ENCODE measurements around the gene PASK. TPM values are rescaled to one million over a fixed set of nuclear protein-coding genes. Genes with fewer than 3 reads are reported as not detected.

Gene PASK
- total and polyA plus RNA-seq, 2 of the 4 experiments (the other 2 are of a cell fraction) = 4.1 TPM

- intact Hi-C loops (cut with micrococcal nuclease) = no loop called here
Observed at GRCh38 chr2:241073166-241074064, 75.9 kb downstream of the PASK start.

More at GRCh38 chr2:241073166-241074064, 75.9 kb downstream of the PASK start:
- H3K27me3 ChIP-seq (ENCODE audit: control insufficient read depth, insufficient read depth, low read length) = no peaks in the 10 kb centered on the region
- H3K4me1 ChIP-seq (ENCODE audit: control insufficient read depth, insufficient read depth, low read length) = no peaks in the 10 kb centered on the region
- DNase-seq (no peak), ATAC-seq (ENCODE audit: low read depth) (no peak)
- no peak overlapping the region for H2AK9ac ChIP-seq (replicated peaks; ENCODE audit: low read depth, low read length, poor library complexity)
- no peak overlapping the region for H2AFZ ChIP-seq (replicated peaks; ENCODE audit: low read length, poor library complexity)
- no peaks in the 10 kb centered on the region for H3K79me1 ChIP-seq (ENCODE audit: low read depth in 1 of 2, low read length in 2 of 2)
- H3K36me3 ChIP-seq (ENCODE audit: control insufficient read depth, insufficient read depth, low read length) = peaks cover 42% of the 10 kb centered on the region; the same call in 1 of the 2 replicates
- ChIA-PET CTCF (interaction anchor here (0.5 kb wide), 1 partner anchor 641 kb away, joined by 4 read pairs; no protein-coding TSS in a partner anchor), POLR2A (ENCODE audit: unreplicated experiment) (no interaction called here)
- TF ChIP-seq SMC3 (IDR thresholded peaks at IDR 0.05; ENCODE audit: low read depth, low read length) (no peak), ELK1 (IDR thresholded peaks at IDR 0.05; ENCODE audit: borderline replicate concordance, low read depth, low read length) (no peak), USF2 (IDR thresholded peaks at IDR 0.05; ENCODE audit: low read depth, low read length) (no peak), MAZ (IDR thresholded peaks at IDR 0.05; ENCODE audit: borderline replicate concordance, low read depth, low read length) (no peak), MXI1 (IDR thresholded peaks at IDR 0.05; ENCODE audit: borderline replicate concordance, low read depth, low read length) (no peak), RFX5 (IDR thresholded peaks at IDR 0.05; ENCODE audit: low read depth, low read length) (no peak)
- no peak overlapping the region for H3K27ac ChIP-seq (ENCODE audit: insufficient read depth, low read length)
- H4K20me1 ChIP-seq (ENCODE audit: insufficient read depth, low read length) = no peaks in the 10 kb centered on the region
- H3K14ac ChIP-seq (replicated peaks; ENCODE audit: low read depth, low read length) = no peak overlapping the region
- H3K9me3 ChIP-seq (ENCODE audit: control insufficient read depth, insufficient read depth, low read length) = no peaks in the 10 kb centered on the region
- no peak overlapping the region for H2AK5ac ChIP-seq (ENCODE audit: low read depth, low read length)
- no peak overlapping the region for H3K4me2 ChIP-seq (ENCODE audit: low read depth, low read length)
- in situ Hi-C loops (cut with MboI; ENCODE audit: low sequenced_read_pairs) = loop anchor here (10.0 kb wide), 1 partner anchor 219 kb away; no protein-coding TSS in a partner anchor
- no peaks in the 10 kb centered on the region for H3K9me1 ChIP-seq (ENCODE audit: insufficient read depth, low read length)
- no peak overlapping the region for H3K9ac ChIP-seq (ENCODE audit: low read depth, low read length)
- H4K8ac ChIP-seq (ENCODE audit: low read depth in 2 of 2, low read length in 2 of 2) = no peak overlapping the region
- no peak overlapping the region for H2BK5ac ChIP-seq (ENCODE audit: low read depth, low read length, poor library complexity, severe bottlenecking)
- dilution Hi-C loops (cut with HindIII; ENCODE audit: low sequenced_read_pairs, unreplicated experiment) = no loop called here
- no TSS peak for BruUV-seq (replicated peaks)
- H4K91ac ChIP-seq (ENCODE audit: insufficient read depth, low read depth, low read length) = no peak overlapping the region
- no peak overlapping the region for H2BK15ac ChIP-seq (ENCODE audit: low read depth, low read length)
- no peak overlapping the region for H3K4me3 ChIP-seq (ENCODE audit: insufficient read depth, low read depth, low read length)
- no peak overlapping the region for H2BK120ac ChIP-seq (ENCODE audit: low read depth, low read length)
- no peak overlapping the region for H3K23ac ChIP-seq (ENCODE audit: low read depth, low read length)
- H3K56ac ChIP-seq (ENCODE audit: extremely low read depth, insufficient read depth, low read length) = no peak overlapping the region
- no peak overlapping the region for H4K5ac ChIP-seq (ENCODE audit: low read depth, low read length)
- no peak overlapping the region for H2BK20ac ChIP-seq (ENCODE audit: low read depth, low read length)
- H3K4ac ChIP-seq (ENCODE audit: low read depth, low read length) = no peak overlapping the region
- H3K18ac ChIP-seq (ENCODE audit: low read depth, low read length) = no peak overlapping the region
- WGBS, 2 experiments (ENCODE audit: extremely low coverage in 2 of 2, insufficient read length in 1 of 2) = 66% methylated on average over 7 of the region's 25 CpGs; no CpG with 5 or more reads in 1 of the 2 experiments

Data from IMR-90 (cell line).